Stomach (tissue), 9 donors: ENCODE results near the gene SLC12A7. TPM values are rescaled to one million over a fixed set of nuclear protein-coding genes. Genes with fewer than 3 reads are reported as not detected.

Experiments
- DNase-seq, 2 donors: peaks; one replicate each; pipeline versions ENCODE4 v3.0.0 to v3.0.0-alpha.2; 2013 to 2019
- H3K27ac ChIP-seq, 5 donors: fragments of 200-600 bp in 4 of 5; sonication (generic) in 4 of 5; one replicate each; pipeline ENCODE4 v1.5.1; 2013 to 2019; ENCODE audit warnings: mild to moderate bottlenecking in 1 of 5, moderate library complexity in 1 of 5
- H3K27me3 ChIP-seq, 3 donors: fragments of 200-600 bp; sonication (generic); one replicate each; pipeline ENCODE4 v1.5.1; 2017 to 2019; ENCODE audit warnings: mixed run types in 1 of 3
- H3K36me3 ChIP-seq, 4 donors: fragments of 200-600 bp; sonication (generic); 1 replicate in 3 of 4; 2 replicates in 1 of 4; pipeline ENCODE4 v1.5.1; 2016 to 2019
- H3K4me1 ChIP-seq, 4 donors: fragments of 200-600 bp; sonication (generic); one replicate each; pipeline ENCODE4 v1.5.1; 2016 to 2019
- H3K4me3 ChIP-seq, 4 donors: fragments of 200-600 bp; sonication (generic) in 3 of 4; one replicate each; pipeline ENCODE4 v1.5.1; 2016 to 2019; ENCODE audit warnings: mild to moderate bottlenecking in 1 of 4
- H3K9me3 ChIP-seq, 4 donors: fragments of 200-600 bp; sonication (generic); one replicate each; pipeline ENCODE4 v1.5.1; 2016 to 2019
- CTCF ChIP-seq, 7 experiments: fragments of 450-650 bp in 4 of 7; fragments of 200-600 bp in 3 of 7; sonication (generic) in 3 of 7; IDR thresholded peaks; one replicate each; pipeline ENCODE4 v1.5.1; 2016 to 2019; ENCODE audit warnings: antibody characterized with exemption in 7 of 7, control low read depth in 2 of 7, mild to moderate bottlenecking in 1 of 7
- EP300 ChIP-seq: sonication (generic); formaldehyde crosslinking; IDR thresholded peaks from one replicate; pipeline ENCODE4 v1.6.1; 2017; ENCODE audit warnings: antibody characterized with exemption
- POLR2A ChIP-seq, 4 donors: fragments of 450-650 bp; IDR thresholded peaks; one replicate each; pipeline ENCODE4 v1.6.1; 2016; ENCODE audit warnings: antibody characterized with exemption in 4 of 4, control low read depth in 2 of 4, mild to moderate bottlenecking in 1 of 4, moderate library complexity in 1 of 4
- POLR2AphosphoS5 ChIP-seq, 3 donors: sonication (generic); formaldehyde crosslinking; IDR thresholded peaks; one replicate each; pipeline ENCODE4 v1.6.1; 2016; ENCODE audit warnings: antibody characterized with exemption in 3 of 3
- WGBS, 5 donors: extraction: QIAGEN DNeasy Blood & Tissue Kit in 3 of 5; methylation state at CpG; one replicate each; pipeline versions ENCODE4 v1.1.5 to v1.1.7; 2013 to 2018; 5-methylcytosine and 5-hydroxymethylcytosine counted together
- intact Hi-C: fragments of 100-400 bp; cut with DNase I; formaldehyde crosslinking; loops from one replicate; pipeline ENCODE4 v1.15.1; 2023; ENCODE audit warnings: low total_unique reads
- polyA plus RNA-seq, 3 donors: library from polyadenylated mRNA; stranded (reverse); fragments of 200-250 nt; gene quantifications; one replicate each; pipeline ENCODE4 v1.2.3, GENCODE V29; 2013
- total RNA-seq, 5 donors: library from RNA; depleted of rRNA; stranded (reverse); fragments of >200 nt; gene quantifications; one replicate each; pipeline versions ENCODE4 v1.1.0 to v1.2.3, GENCODE V29; 2014 to 2016
- donor health status: healthy with polysubstance abuse.
- donor health status: Bipolar disorder and iron deficiency.
- donor health status: healthy.

SLC12A7 gene
- total and polyA plus RNA-seq, 8 donors: 4.7 to 346 (median 37.7) TPM

- 89 to 97% (median 93%) methylated on average over 12 to 17 of the region's 17 CpGs for WGBS, 5 donors
- no peak for TF ChIP-seq CTCF (IDR thresholded peaks at IDR 0.05)
- TF ChIP-seq POLR2AphosphoS5 (IDR thresholded peaks at IDR 0.05): no peak
- no peak for TF ChIP-seq EP300
- TF ChIP-seq POLR2A (IDR thresholded peaks at IDR 0.05): no peak
- no peak for DNase-seq
- Histone ChIP-seq H3K4me3 (no peak overlapping the region), H3K9me3 (no peaks in the 10 kb centered on the region), H3K36me3 (no peaks in the 10 kb centered on the region), H3K27ac (no peak overlapping the region), H3K4me1 (no peaks in the 10 kb centered on the region), H3K27me3 (peaks cover 0 to 36% (median 0%) of the 10 kb centered on the region in 3 donors)
- intact Hi-C loops: no loop called here
Observed at GRCh38 chr5:1034421-1034905, 77.4 kb downstream of the SLC12A7 start.

GRCh38 chr5:1033606-1034420 is 78.0 kb downstream of the SLC12A7 start:
- no peaks in the 10 kb centered on the region for H3K36me3 ChIP-seq
- 86 to 92% (median 89%) methylated on average over 13 to 29 of the region's 29 CpGs for WGBS, 5 donors

GRCh38 chr5:1033178-1033577 is 78.7 kb downstream of the SLC12A7 start:
- intact Hi-C loops: no loop called here
- WGBS, 5 donors: 89 to 95% (median 92%) methylated on average over 23 to 26 of the region's 26 CpGs
- H3K4me3 ChIP-seq: no peak overlapping the region
- no peak overlapping the region for H3K27ac ChIP-seq
- no peaks in the 10 kb centered on the region for H3K36me3 ChIP-seq
- H3K4me1 ChIP-seq: no peaks in the 10 kb centered on the region
- TF ChIP-seq CTCF (IDR thresholded peaks at IDR 0.05) (no peak), EP300 (no peak), POLR2A (IDR thresholded peaks at IDR 0.05) (no peak), POLR2AphosphoS5 (IDR thresholded peaks at IDR 0.05) (no peak)
- peaks cover 0 to 44% (median 0%) of the 10 kb centered on the region in 3 donors for H3K27me3 ChIP-seq
- H3K9me3 ChIP-seq: no peaks in the 10 kb centered on the region
- DNase-seq: no peak

More at GRCh38 chr5:1033606-1034420, 78.0 kb downstream of the SLC12A7 start:
- Histone ChIP-seq H3K9me3 (no peaks in the 10 kb centered on the region), H3K4me1 (no peaks in the 10 kb centered on the region), H3K27me3 (peaks cover 0 to 38% (median 0%) of the 10 kb centered on the region in 3 donors), H3K4me3 (no peak overlapping the region), H3K27ac (no peak overlapping the region)
- DNase-seq: no peak
- intact Hi-C loops: no loop called here
- TF ChIP-seq POLR2AphosphoS5 (IDR thresholded peaks at IDR 0.05): no peak
- no peak for TF ChIP-seq EP300
- TF ChIP-seq POLR2A (IDR thresholded peaks at IDR 0.05): no peak
- TF ChIP-seq CTCF (IDR thresholded peaks at IDR 0.05): no peak

- 89 to 100% (median 95%) methylated on average over 5 to 14 of the region's 14 CpGs for WGBS, 5 donors
Observed at GRCh38 chr5:1032551-1033027, 79.3 kb downstream of the SLC12A7 start.

More at GRCh38 chr5:1032551-1033027, 79.3 kb downstream of the SLC12A7 start:
- no peaks in the 10 kb centered on the region for H3K4me1 ChIP-seq
- no peak overlapping the region for H3K4me3 ChIP-seq
- no peak for DNase-seq
- intact Hi-C loops: no loop called here
- H3K27ac ChIP-seq: no peak overlapping the region
- H3K9me3 ChIP-seq: no peaks in the 10 kb centered on the region
- H3K36me3 ChIP-seq: no peaks in the 10 kb centered on the region
- no peak for TF ChIP-seq CTCF (IDR thresholded peaks at IDR 0.05)
- peaks cover 0 to 50% (median 0%) of the 10 kb centered on the region in 3 donors for H3K27me3 ChIP-seq
